ENCODE data around the gene SLC1A3.
A peak's percentile ranks its signal among the peaks of the same experiment; 100 is the strongest.

Gene SLC1A3

GRCh38 chr5:36689225-36689624 is 82.8 kb downstream of the SLC1A3 start:
- no peak for DNase-seq (ENCODE audit: low spot score)

GRCh38 chr5:36690041-36690961 is 83.9 kb downstream of the SLC1A3 start:
- peak; percentile 91 for DNase-seq (ENCODE audit: low spot score)

GRCh38 chr5:36691226-36691625 is 84.8 kb downstream of the SLC1A3 start:
- DNase-seq (ENCODE audit: low spot score): no peak

DNA sequence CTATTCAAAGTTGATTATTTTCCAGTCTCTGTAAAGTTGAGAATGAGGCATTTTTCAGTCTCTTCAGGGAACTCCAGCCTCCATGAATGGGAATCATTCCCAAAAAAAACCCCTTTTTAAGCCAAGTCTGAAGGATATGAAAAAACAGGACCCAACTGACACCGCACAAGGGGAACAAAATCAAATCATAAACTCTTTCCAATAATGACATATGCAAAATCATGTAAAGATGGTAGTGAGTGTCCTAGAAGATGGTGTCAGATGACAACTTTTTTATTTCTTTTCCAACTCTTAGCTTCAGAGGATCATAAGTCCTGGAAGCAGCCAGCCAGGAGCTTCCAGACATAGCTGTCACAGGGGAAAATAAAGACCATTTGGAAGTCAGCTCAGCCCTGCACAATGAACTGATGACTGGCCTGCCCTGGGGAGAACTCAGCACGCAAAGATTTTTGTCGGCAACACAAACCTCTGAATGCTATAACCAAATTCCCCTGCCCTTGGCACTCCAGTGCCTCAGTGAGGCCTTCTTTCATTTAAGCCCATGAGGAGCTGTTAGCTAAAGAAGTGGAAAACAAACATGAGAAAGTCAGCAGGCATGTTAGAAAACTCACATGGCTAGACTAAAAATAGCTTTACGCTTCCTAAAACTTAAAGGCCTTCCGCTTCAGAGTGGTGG is 85.4 kb downstream of the SLC1A3 start:
- no peak for DNase-seq (ENCODE audit: low spot score)

DNA sequence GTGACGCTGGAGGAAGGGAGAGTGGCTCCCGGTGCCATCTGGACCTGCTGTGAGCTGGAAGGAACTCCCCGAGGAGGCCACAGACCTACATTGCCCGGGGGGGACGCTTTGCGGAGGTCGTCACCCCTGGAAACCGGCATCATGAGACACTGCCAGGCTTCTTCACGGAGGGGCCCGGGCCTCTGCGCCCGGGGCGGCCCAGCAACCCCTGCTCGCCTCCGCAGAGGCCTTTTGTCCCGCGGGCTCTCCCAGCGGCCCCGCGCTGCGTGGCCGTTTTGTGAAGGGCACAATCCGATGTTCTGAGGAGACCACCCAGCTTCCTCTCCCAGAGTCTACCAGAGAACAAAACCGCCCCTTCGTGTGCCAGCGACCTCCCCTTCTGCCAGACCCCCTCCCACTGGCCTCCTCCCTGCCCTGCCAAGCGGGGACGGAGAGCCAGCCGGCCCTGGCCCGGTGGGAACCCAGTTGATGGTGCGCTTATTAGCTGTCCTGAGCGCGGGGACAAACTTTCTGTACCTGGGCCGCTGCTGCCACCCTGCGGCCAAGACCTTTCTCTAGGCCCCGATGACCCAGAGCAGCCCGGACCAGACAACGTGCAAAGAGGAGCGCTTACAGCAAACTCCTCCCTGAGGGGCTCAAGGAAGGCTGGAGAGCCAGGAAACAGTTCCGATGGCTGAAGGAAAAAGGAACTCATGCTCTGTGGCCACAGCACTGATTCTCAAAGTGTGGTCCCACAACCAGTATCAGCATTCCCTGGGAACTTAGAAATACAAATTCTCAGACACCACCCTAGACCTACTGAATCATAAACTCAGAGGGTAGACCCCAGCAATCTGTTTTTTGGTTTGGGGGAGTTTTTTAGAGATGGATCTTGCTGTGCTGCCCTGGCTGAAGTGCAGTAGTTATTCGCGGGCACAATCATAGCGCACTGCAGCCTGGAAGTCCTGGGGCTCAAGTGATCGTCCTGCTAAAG is 86.7 kb downstream of the SLC1A3 start:
- peak; percentile 89 for DNase-seq (ENCODE audit: low spot score)

GRCh38 chr5:36694351-36694750 is 87.9 kb downstream of the SLC1A3 start:
- DNase-seq (ENCODE audit: low spot score): no peak

DNA sequence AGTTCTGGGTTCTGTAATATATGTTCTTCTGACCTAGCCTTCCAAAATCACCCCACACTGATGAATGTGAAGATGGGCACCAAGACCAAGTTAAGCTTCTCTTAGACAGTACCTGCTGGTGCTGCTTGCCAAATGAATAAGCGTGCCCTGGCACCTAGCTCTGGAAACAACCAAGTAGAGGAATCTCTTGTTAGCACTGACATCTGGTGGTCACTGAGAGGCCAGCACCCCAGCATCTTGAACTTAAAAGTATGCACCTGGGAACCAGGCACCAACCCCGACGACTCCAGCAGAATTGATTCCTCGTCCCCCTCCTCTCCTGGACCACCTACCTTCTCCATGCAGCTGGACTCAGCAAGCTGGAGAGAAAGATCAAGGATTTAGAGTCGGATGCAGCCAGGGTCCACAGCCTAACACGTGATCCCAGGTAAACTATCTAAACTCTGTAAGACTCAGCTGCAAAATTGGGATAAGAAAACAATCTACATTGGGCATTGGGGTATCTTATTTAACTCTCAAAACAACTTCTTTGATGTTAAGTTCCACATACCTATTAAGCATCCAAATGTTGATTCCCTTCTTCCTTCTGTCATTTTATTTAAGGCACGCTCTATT is 89.8 kb downstream of the SLC1A3 start:
- peak; percentile 55 for DNase-seq (ENCODE audit: low spot score)

DNA sequence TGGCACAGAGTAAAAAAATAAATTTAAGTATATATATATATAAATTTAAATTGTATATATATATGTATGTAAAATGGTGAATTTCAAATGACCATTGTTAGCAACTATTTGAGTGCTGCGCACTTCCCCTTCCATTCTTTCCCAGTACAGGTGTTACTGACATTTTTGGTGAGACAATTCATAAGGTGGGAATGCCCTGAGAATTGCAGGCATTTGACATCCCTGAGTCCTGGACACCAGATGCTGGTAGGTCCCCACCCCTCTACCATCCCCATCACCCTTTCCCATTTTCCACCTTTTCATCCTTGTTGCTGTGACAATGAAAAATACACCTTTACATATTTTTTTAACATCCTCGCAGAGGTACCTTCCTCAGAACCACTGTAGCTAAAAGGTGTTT is 91.6 kb downstream of the SLC1A3 start:
- no peak for DNase-seq (ENCODE audit: low spot score)

- DNase-seq (ENCODE audit: low spot score): no peak
These were observed 94.8 kb downstream of the SLC1A3 start for GRCh38 chr5:36701085-36701698.

DNA sequence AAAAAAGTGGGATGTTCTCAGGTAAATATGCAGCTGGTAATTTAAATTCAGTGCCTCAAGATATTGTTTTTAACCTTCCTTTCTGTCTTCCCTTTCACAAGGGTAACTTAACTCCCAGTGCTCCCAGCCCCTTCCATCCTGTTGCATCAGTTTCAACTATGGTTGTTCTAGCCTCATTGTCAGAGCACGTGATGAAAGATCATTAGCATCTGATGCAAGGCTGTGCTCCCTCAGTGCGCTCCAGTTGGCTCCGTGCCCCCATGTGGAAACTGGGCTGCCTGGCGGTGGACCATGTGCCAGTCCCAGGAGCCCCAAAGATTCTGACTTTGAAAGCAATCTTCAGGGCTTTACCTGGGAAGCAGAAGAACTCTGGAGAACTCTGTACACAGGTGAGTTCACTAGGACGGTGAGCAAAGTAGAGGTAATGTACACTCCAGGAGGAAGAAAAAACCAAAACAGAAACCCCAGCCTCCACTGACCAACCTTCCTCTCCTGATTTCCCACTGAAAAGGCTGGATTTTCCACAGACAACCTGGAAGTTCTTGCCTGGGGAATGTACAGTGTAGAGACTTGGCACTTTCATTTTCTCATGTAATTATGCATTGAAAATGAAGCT is 96.9 kb downstream of the SLC1A3 start:
- no peak for DNase-seq (ENCODE audit: low spot score)

- no peak for DNase-seq (ENCODE audit: low spot score)
These were observed 97.7 kb downstream of the SLC1A3 start for GRCh38 chr5:36704131-36704530.

GRCh38 chr5:36705055-36705454 is 98.6 kb downstream of the SLC1A3 start:
- DNase-seq (ENCODE audit: low spot score): no peak

DNA sequence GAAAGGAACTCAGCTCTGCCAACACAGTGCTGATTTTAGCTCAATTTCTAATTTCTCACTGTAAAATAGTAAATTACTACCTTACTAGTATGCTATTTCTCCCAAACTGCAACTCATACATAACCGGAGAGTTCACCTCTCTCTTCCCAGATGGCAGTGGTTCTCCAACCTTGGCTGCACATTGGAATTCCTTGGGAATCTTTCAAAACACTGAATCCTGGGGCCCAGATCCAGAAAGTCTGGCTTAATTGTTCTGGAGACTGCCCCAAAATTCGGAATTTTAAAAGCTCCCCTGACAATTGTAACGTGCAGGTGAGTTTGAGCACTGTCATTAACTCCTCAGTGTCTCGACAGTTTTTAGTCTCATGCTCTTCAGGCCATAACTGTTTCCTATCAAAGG is 100.3 kb downstream of the SLC1A3 start:
- DNase-seq (ENCODE audit: low spot score): no peak

- no peak for DNase-seq (ENCODE audit: low spot score)
These were observed 102.6 kb downstream of the SLC1A3 start for GRCh38 chr5:36708996-36709395.

GRCh38 chr5:36710039-36710438 is 103.6 kb downstream of the SLC1A3 start:
- no peak for DNase-seq (ENCODE audit: low spot score)

- no peak for DNase-seq (ENCODE audit: low spot score)
These were observed 106.3 kb downstream of the SLC1A3 start for GRCh38 chr5:36712706-36713105.

DNA sequence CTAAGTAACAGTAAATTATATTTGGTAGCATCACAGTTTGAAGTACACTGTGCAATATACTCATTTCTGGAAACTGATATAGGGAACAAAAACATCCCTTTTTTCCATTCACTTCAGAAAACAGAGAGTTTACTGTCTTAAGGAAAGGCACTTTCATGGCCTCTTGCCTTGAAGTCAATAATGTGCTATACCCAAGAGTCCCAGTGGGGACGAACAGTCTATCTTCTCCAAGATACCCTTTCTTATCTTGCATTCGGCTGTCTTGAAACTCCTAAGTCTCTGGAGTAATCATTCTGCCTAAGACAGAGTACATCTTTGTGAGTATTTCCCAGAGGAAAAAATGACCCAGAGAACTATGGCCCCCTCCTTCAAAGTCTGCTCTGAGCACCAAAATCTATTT is 107.1 kb downstream of the SLC1A3 start:
- DNase-seq (ENCODE audit: low spot score): no peak

- no peak for DNase-seq (ENCODE audit: low spot score)
These were observed 110.8 kb downstream of the SLC1A3 start for GRCh38 chr5:36717131-36717695.

DNA sequence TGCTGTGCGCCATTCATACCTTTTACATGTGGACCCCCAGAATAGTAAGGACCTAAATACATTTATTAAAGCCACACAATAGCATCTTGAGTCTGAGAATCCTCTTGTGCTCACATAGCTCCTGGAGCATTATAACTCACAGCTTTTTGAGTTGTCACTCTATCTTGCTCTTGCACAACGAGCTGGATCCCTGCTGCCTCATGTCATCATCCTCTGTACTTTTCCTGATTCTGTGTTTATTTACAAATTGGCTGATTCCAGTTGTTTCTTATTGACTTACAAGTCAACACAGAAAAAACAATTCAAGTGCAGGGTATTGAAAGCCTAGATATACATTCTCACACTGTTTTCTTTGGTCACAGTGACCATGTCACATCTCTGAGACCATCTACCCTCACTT is 112.9 kb downstream of the SLC1A3 start:
- DNase-seq (ENCODE audit: low spot score): no peak

DNA sequence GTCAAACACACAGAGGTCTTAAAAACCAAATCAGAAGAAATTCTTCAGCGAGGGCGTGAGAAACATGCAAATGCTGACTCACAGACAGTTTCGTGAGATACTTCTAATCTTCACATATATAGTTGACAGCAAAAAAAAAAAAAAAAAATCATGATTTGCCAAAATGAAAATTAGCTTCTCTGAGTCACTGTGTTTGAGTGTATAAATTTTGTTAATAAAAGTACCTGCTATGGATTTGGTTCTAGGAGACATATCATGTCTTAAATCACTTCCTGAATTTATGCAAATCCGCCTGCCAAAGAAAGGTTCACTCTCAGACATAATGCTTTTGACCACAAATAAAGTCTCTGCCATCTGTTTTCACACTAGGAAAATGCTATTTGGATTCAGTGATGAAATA is 114.3 kb downstream of the SLC1A3 start:
- DNase-seq (ENCODE audit: low spot score): no peak
